ACC112 (cell line): ENCODE results near the gene GPD1.
A peak's percentile ranks its signal among the peaks of the same experiment; 100 is the strongest.
"Not testable (repeated sequence)": the region's sequence is repeated elsewhere in the genome, so short reads cannot be mapped to it uniquely, and the experiment has no call there.

Experiments used
- H2AFZ ChIP-seq: fragments of 200-600 bp; sonication (generic); one replicate; pipeline ENCODE4 v1.6.0; 2017; ENCODE audit warnings: antibody characterized with exemption, low read length; ENCODE audit not compliant: unreplicated experiment
- H3K27ac ChIP-seq: fragments of 200-600 bp; sonication (generic); 2 replicates; pipeline ENCODE4 v1.5.1; 2014; ENCODE audit warnings: low read depth, mild to moderate bottlenecking, antibody characterized with exemption, low read length, moderate library complexity
- H3K27me3 ChIP-seq: fragments of 200-600 bp; sonication (generic); 2 replicates; pipeline ENCODE4 v1.6.1; 2014; ENCODE audit warnings: mild to moderate bottlenecking, antibody characterized with exemption, low read length, moderate library complexity, mixed read lengths; ENCODE audit not compliant: insufficient read depth
- H3K36me3 ChIP-seq: fragments of 200-600 bp; sonication (generic); 2 replicates; pipeline ENCODE4 v1.6.1; 2016; ENCODE audit warnings: mild to moderate bottlenecking, antibody characterized with exemption, low read length, moderate library complexity, mixed read lengths; ENCODE audit not compliant: insufficient read depth
- H3K4me1 ChIP-seq: fragments of 200-600 bp; sonication (generic); one replicate; pipeline ENCODE4 v1.6.1; 2016; ENCODE audit warnings: low read length, mixed read lengths; ENCODE audit not compliant: insufficient read depth, unreplicated experiment, control insufficient read depth
- H3K4me3 ChIP-seq: fragments of 200-600 bp; sonication (generic); 2 replicates; pipeline ENCODE4 v1.5.1; 2014; ENCODE audit warnings: mild to moderate bottlenecking, low read depth, low read length
- H3K79me2 ChIP-seq: fragments of 200-600 bp; sonication (generic); one replicate; pipeline ENCODE4 v1.6.0; 2016; ENCODE audit warnings: low read length; ENCODE audit not compliant: control insufficient read depth, unreplicated experiment, insufficient read depth

Gene GPD1

DNA sequence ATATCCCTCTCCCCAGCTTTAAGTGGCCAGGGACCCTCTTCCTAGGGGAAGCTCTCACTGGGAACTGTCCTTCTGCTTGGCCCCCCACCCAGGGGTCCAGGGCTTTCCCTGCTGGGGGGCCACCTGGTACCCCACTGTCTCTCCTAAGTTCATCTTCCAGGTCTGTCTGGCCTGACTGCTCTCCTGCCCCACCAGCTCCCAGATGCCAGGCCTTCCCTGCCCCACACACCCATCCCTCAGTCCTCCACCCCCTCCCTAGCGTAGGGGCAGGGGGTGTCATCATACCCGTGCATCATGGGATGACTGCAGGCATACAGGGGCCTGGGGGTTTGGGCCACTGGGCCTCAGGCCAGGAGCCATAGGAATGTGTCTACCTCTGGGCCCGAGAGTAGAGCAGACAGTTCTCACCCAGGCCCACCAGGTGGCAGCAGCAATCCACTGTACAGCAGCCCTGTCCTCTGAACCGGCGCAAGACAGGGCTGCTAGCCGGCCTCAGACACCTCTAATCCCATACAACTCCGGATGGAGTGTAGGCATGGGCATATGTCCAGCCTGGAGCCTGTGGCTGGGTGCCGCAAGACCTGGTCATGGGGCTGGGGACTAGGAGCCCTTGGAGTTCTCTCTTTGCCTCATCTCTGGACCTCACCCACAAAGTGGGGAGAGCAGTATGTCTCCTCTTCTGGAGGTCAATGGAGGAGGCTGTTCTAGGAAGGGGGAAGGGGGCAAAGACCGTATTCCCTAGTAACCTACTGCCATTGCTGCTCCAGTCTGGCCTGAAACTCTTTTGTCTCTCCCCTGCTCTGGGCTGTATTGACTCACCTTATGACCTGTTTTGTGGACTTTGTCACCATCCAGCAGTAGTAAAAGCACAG, 28.6 kb upstream of the GPD1 start:
- H3K79me2 ChIP-seq, result no peaks in the 10 kb centered on the region
- no peak overlapping the region for H3K4me3 ChIP-seq
- no peaks in the 10 kb centered on the region for H3K36me3 ChIP-seq
- H3K4me1 ChIP-seq, result peaks cover 9% of the 10 kb centered on the region
- H2AFZ ChIP-seq, result peak overlapping the region; percentile 22
- no peak overlapping the region for H3K27ac ChIP-seq
- H3K27me3 ChIP-seq, result no peaks in the 10 kb centered on the region

DNA sequence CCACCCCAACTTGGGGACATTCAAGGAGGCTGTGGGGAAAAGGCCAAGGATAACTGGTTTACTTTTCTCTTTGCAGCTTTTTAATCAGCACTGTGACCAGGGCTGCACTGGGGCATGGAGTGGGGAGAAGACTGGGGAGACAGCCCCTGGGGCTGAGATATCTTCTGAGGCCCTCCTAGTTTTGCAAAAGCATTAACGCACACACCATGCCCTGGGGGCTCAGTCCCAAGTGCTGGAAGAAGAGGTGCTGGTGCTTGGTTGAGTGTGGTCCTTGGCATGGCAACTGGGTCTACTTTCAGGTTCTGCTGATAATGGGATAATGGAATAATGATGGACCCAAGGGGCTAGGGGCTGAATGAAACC, 28.0 kb upstream of the GPD1 start:
- no peaks in the 10 kb centered on the region for H3K36me3 ChIP-seq
- no peak overlapping the region for H3K4me3 ChIP-seq
- no peak overlapping the region for H3K27ac ChIP-seq
- H3K79me2 ChIP-seq, result no peaks in the 10 kb centered on the region
- no peak overlapping the region for H2AFZ ChIP-seq
- H3K4me1 ChIP-seq, result peaks cover 7% of the 10 kb centered on the region
- no peaks in the 10 kb centered on the region for H3K27me3 ChIP-seq

DNA sequence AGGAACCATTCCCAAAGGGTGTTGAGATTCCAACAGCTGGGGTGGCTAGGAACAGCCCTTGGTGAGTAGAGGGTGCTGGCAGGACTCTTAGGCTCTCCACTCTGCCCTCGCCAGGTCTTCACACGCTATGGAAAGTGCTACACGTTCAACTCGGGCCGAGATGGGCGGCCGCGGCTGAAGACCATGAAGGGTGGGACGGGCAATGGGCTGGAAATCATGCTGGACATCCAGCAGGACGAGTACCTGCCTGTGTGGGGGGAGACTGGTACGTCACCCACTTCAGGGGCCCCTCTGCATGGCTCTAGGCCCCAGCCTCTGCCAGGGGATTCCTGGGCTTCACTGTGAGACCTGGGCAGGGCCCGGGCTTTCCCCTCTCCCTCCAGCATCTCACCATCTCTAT, 26.7 kb upstream of the GPD1 start:
- no peak overlapping the region for H3K4me3 ChIP-seq
- H3K4me1 ChIP-seq, result peaks cover 5% of the 10 kb centered on the region
- no peaks in the 10 kb centered on the region for H3K36me3 ChIP-seq
- no peaks in the 10 kb centered on the region for H3K27me3 ChIP-seq
- no peak overlapping the region for H2AFZ ChIP-seq
- H3K27ac ChIP-seq, result no peak overlapping the region
- H3K79me2 ChIP-seq, result no peaks in the 10 kb centered on the region

GRCh38 chr12:50078281-50078680, 25.5 kb upstream of the GPD1 start:
- peaks cover 1% of the 10 kb centered on the region for H3K79me2 ChIP-seq
- H3K4me3 ChIP-seq, result no peak overlapping the region
- H3K4me1 ChIP-seq, result peaks cover 11% of the 10 kb centered on the region
- H3K27me3 ChIP-seq, result no peaks in the 10 kb centered on the region
- H3K27ac ChIP-seq, result no peak overlapping the region
- H3K36me3 ChIP-seq, result no peaks in the 10 kb centered on the region
- no peak overlapping the region for H2AFZ ChIP-seq

- Histone ChIP-seq H3K36me3 (no peaks in the 10 kb centered on the region), H3K27me3 (no peaks in the 10 kb centered on the region), H2AFZ (no peak overlapping the region), H3K4me3 (no peak overlapping the region), H3K4me1 (peaks cover 17% of the 10 kb centered on the region), H3K79me2 (peaks cover 9% of the 10 kb centered on the region), H3K27ac (no peak overlapping the region)
Measured at GRCh38 chr12:50079771-50080170, 24.0 kb upstream of the GPD1 start.

- Histone ChIP-seq H3K4me1 (peaks cover 16% of the 10 kb centered on the region), H3K27ac (no peak overlapping the region), H3K79me2 (peaks cover 14% of the 10 kb centered on the region), H3K36me3 (no peaks in the 10 kb centered on the region), H3K4me3 (no peak overlapping the region), H3K27me3 (no peaks in the 10 kb centered on the region), H2AFZ (no peak overlapping the region)
Measured at GRCh38 chr12:50081096-50081808, 22.6 kb upstream of the GPD1 start.

GRCh38 chr12:50082644-50083043, 21.2 kb upstream of the GPD1 start:
- H3K4me3 ChIP-seq, result no peak overlapping the region
- peaks cover 28% of the 10 kb centered on the region for H3K4me1 ChIP-seq
- H3K79me2 ChIP-seq, result peaks cover 14% of the 10 kb centered on the region
- H3K27me3 ChIP-seq, result no peaks in the 10 kb centered on the region
- no peak overlapping the region for H2AFZ ChIP-seq
- H3K27ac ChIP-seq, result no peak overlapping the region
- H3K36me3 ChIP-seq, result 0 out of 2 replicates have a peak, but pooled peaks cover 5% of the 10 kb centered on the region

- Histone ChIP-seq H3K79me2 (peaks cover 14% of the 10 kb centered on the region), H3K27ac (no peak overlapping the region), H3K36me3 (0 out of 2 replicates have a peak, but pooled peaks cover 6% of the 10 kb centered on the region), H2AFZ (no peak overlapping the region), H3K27me3 (no peaks in the 10 kb centered on the region), H3K4me3 (no peak overlapping the region), H3K4me1 (peaks cover 35% of the 10 kb centered on the region)
Measured at GRCh38 chr12:50083301-50083700, 20.5 kb upstream of the GPD1 start.

GRCh38 chr12:50084409-50084774, 19.4 kb upstream of the GPD1 start:
- peaks cover 16% of the 10 kb centered on the region for H3K79me2 ChIP-seq
- H3K36me3 ChIP-seq, result peaks cover 12% of the 10 kb centered on the region
- H3K27ac ChIP-seq, result peak overlapping the region; percentile 83
- H3K4me3 ChIP-seq, result peak overlapping the region; percentile 100
- peaks cover 46% of the 10 kb centered on the region for H3K4me1 ChIP-seq
- H2AFZ ChIP-seq, result peak overlapping the region; percentile 98
- H3K27me3 ChIP-seq, result not testable (repeated sequence)

- H2AFZ ChIP-seq, result peak within 1 kb of the TSS; percentile 98
- peaks cover 50% of the 10 kb centered on the region for H3K4me1 ChIP-seq
- peaks cover 18% of the 10 kb centered on the region for H3K36me3 ChIP-seq
- H3K27me3 ChIP-seq, result no peaks in the 10 kb centered on the region
- peaks cover 19% of the 10 kb centered on the region for H3K79me2 ChIP-seq
- peak within 1 kb of the TSS; percentile 83 for H3K27ac ChIP-seq
- H3K4me3 ChIP-seq, result peak within 1 kb of the TSS; percentile 100
Measured at GRCh38 chr12:50084775-50085614, 18.8 kb upstream of the GPD1 start, which contains the start of gene SMARCD1. Gene SMARCD1 (plus strand): TSS chr12:50085342. CDS start chr12:50085370, 28 bp downstream.
